Ovary (tissue), 3 donors: ENCODE data around the gene LCE3E.

Source experiments
- EP300 ChIP-seq: sonication (generic); formaldehyde crosslinking; IDR thresholded peaks from one replicate; pipeline ENCODE4 v1.6.1; 2017; ENCODE audit warnings: antibody characterized with exemption
- TF ChIP-seq, protein P1 (sequence below), 3 donors: fragments of 450-650 bp in 2 of 3; fragments of 200-600 bp in 1 of 3; IDR thresholded peaks; one replicate each; pipeline versions ENCODE4 v1.5.1 to v1.8.0; 2016 to 2022; ENCODE audit warnings: antibody characterized with exemption in 3 of 3, mild to moderate bottlenecking in 1 of 3
- donor health status: DM: no; HTN: no; CAD: no.

DNA sequence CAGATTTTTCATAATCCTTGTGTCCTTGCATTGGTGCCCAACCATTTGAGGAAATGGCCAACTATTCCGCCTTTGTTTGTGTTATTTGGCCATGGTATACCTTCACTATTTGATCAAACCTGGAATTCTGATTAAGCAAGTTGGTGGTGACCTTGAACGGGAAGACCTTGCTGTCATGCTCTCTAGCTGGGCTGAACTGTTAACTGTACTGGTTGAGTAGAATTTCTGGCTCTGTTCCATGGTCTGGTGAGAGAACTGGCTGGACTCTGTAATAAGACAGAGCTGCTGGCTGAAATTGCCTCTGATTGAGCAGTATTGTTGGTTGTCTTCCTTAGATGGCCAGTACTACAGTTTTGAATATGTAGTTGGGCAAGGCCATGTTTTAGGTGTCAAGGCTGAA lies 30.4 kb upstream of the LCE3E start:
- no peak for TF ChIP-seq EP300
- TF ChIP-seq, protein P1, sequence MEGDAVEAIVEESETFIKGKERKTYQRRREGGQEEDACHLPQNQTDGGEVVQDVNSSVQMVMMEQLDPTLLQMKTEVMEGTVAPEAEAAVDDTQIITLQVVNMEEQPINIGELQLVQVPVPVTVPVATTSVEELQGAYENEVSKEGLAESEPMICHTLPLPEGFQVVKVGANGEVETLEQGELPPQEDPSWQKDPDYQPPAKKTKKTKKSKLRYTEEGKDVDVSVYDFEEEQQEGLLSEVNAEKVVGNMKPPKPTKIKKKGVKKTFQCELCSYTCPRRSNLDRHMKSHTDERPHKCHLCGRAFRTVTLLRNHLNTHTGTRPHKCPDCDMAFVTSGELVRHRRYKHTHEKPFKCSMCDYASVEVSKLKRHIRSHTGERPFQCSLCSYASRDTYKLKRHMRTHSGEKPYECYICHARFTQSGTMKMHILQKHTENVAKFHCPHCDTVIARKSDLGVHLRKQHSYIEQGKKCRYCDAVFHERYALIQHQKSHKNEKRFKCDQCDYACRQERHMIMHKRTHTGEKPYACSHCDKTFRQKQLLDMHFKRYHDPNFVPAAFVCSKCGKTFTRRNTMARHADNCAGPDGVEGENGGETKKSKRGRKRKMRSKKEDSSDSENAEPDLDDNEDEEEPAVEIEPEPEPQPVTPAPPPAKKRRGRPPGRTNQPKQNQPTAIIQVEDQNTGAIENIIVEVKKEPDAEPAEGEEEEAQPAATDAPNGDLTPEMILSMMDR (IDR thresholded peaks at IDR 0.05): no peak
